ENCODE results near the gene MPRIP. TPM values are rescaled to one million over a fixed set of nuclear protein-coding genes. Genes with fewer than 3 reads are reported as not detected.
"Not testable (repeated sequence)": the region's sequence is repeated elsewhere in the genome, so short reads cannot be mapped to it uniquely, and the experiment has no call there.

The MPRIP gene
- total RNA-seq, 2 donors from 2014 or later = 147 to 269 TPM

DNA sequence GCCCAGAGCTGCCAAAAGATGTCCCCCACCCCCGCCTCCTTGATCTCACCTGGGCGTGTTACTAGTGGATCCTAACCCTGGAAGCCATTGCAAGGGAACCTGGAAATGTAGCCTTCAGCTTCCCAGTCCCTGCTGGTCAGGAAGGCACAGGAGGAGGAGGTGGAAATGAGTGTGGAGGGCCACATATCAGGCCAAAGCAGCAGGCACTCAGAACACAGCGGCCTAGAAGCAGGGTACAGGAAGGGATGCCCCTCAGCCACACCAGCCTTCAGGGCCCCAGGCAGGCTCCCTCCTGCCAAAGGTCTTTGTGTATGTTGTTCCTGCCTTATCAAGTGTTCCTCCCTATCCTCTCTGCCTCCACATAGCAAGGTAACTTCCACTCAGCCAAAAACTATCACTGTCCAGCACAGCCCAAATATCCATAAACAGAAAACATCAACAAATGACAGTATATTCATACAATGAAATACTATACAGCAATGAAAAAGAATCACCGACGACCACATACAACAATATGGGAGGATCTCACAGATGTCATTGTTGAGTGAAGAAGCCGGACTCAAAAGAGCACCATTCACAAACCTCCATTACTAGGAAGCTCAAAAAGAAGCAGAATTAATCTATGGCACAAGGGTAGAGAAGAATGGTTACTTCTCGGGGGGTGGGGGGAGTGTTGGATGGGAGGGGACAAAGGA is 42.2 kb upstream of the MPRIP start:
- ATAC-seq (no peak), DNase-seq (no peak)
- intact Hi-C loops (cut with DNase I) = loop anchor here (5.0 to 10.0 kb wide), 3 partner anchors 115 to 312 kb away; partner anchors contain the start of gene PLD6
- WGBS, 2 donors = 65 to 73% methylated on average over 4 to 7 of the region's 7 CpGs
- Histone ChIP-seq H3K4me3 (no peak overlapping the region), H3K27ac (no peak overlapping the region), H3K36me3 (replicated peaks in 1 of 2; ENCODE audit: insufficient read depth in 1 of 2, low read depth in 2 of 2) (no peaks in the 10 kb centered on the region), H3K9me3 (no peaks in the 10 kb centered on the region), H3K4me1 (peaks cover 11% of the 10 kb centered on the region), H3K27me3 (no peaks in the 10 kb centered on the region)
- no peak for TF ChIP-seq POLR2A (IDR thresholded peaks at IDR 0.05)
- TF ChIP-seq, protein P1, sequence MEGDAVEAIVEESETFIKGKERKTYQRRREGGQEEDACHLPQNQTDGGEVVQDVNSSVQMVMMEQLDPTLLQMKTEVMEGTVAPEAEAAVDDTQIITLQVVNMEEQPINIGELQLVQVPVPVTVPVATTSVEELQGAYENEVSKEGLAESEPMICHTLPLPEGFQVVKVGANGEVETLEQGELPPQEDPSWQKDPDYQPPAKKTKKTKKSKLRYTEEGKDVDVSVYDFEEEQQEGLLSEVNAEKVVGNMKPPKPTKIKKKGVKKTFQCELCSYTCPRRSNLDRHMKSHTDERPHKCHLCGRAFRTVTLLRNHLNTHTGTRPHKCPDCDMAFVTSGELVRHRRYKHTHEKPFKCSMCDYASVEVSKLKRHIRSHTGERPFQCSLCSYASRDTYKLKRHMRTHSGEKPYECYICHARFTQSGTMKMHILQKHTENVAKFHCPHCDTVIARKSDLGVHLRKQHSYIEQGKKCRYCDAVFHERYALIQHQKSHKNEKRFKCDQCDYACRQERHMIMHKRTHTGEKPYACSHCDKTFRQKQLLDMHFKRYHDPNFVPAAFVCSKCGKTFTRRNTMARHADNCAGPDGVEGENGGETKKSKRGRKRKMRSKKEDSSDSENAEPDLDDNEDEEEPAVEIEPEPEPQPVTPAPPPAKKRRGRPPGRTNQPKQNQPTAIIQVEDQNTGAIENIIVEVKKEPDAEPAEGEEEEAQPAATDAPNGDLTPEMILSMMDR (IDR thresholded peaks at IDR 0.05) = no peak

DNA sequence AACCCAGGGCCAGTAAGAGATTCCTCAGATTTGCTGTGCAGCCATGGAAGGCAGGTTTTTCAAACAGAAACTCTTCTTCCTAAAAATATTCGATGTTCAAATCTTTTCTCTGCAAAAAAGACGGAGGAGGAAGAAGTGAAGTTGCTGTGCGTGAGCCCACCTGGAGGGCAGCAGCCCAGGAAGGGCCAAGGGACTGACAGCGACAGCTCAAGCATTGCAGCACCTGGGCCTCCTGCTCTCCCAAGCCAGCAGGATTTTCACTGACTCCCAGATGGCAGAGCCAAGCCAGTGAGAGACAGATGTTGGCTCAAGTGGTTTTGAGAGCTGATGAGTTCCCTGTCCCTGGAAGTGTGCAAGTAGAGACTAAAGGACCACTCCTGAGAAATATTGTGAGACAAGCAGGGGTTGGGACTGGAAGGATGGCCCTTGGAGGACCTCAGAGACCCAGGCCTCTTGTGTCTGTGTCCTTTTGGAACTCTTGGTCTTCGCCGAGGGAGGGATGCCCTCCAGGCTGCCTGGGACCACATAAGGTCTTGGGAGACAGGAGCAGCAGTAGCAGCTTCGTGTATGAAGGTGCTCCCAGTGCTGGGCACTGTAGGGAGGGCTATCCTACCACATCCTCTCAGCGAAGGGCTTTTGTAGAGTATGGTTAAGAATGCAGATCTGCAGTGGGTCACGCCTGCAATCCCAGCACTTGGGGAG is 41.0 kb upstream of the MPRIP start:
- intact Hi-C loops (cut with DNase I) = loop anchor here (5.0 to 10.0 kb wide), 3 partner anchors 114 to 311 kb away; partner anchors contain the start of gene PLD6
- no peak for ATAC-seq
- 66 to 69% methylated on average over 7 to 9 of the region's 9 CpGs for WGBS, 2 donors
- TF ChIP-seq, protein P1 (IDR thresholded peaks at IDR 0.05) = no peak
- TF ChIP-seq POLR2A (IDR thresholded peaks at IDR 0.05) = no peak
- no peak overlapping the region for H3K27ac ChIP-seq
- H3K36me3 ChIP-seq (replicated peaks in 1 of 2; ENCODE audit: insufficient read depth in 1 of 2, low read depth in 2 of 2) = no peaks in the 10 kb centered on the region
- H3K27me3 ChIP-seq = no peaks in the 10 kb centered on the region
- peaks cover 11% of the 10 kb centered on the region for H3K4me1 ChIP-seq
- no peak overlapping the region for H3K4me3 ChIP-seq
- no peaks in the 10 kb centered on the region for H3K9me3 ChIP-seq
- DNase-seq = no peak

DNA sequence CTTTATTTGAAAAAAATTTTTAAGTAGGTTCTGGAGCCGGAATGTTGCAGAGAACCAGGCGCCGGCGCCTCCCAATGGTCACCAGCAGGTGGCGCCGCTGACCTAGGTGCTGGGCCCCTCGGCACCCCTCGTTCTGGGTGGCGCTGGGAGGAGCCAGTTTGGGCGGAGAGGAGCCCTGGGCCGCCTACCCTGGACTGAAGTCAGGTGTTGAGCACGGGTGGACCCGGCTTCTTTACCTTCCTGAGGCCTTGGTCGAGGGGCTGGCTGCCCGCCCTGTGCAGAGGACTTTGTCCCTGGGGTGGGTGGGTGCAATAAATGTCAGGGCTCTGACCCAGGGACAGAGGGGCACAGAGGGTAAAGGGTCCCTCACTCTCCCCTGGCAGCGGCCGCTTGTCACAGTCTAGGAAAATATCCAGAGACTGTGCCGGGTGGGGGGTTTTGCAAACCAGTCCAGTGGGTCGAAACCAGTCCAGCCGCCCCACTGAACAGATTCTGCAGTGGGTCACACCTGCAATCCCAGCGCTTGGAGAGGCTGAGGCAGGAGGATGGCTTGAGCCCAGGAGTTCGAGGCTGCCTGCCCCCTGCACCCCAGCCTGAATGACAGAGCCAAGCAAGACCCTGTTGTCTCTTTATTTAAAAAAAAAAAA is 40.3 kb upstream of the MPRIP start:
- intact Hi-C loops (cut with DNase I) = loop anchor here (5.0 to 10.0 kb wide), 3 partner anchors 113 to 310 kb away; partner anchors contain the start of gene PLD6
- H3K36me3 ChIP-seq (replicated peaks in 1 of 2; ENCODE audit: insufficient read depth in 1 of 2, low read depth in 2 of 2) = no peaks in the 10 kb centered on the region
- H3K9me3 ChIP-seq = no peaks in the 10 kb centered on the region
- ATAC-seq = peak; percentile 91
- no peak overlapping the region for H3K27ac ChIP-seq
- H3K4me1 ChIP-seq = peaks cover 11% of the 10 kb centered on the region
- H3K4me3 ChIP-seq = no peak overlapping the region
- DNase-seq = peak; percentile 84 to 91 (median 86)
- no peak for TF ChIP-seq POLR2A (IDR thresholded peaks at IDR 0.05)
- TF ChIP-seq, protein P1 (IDR thresholded peaks at IDR 0.05) = peak; percentile 91 to 99 (median 96)
- H3K27me3 ChIP-seq = no peaks in the 10 kb centered on the region
- 0 to 22% methylated on average over 12 to 22 of the region's 22 CpGs for WGBS, 2 donors

DNA sequence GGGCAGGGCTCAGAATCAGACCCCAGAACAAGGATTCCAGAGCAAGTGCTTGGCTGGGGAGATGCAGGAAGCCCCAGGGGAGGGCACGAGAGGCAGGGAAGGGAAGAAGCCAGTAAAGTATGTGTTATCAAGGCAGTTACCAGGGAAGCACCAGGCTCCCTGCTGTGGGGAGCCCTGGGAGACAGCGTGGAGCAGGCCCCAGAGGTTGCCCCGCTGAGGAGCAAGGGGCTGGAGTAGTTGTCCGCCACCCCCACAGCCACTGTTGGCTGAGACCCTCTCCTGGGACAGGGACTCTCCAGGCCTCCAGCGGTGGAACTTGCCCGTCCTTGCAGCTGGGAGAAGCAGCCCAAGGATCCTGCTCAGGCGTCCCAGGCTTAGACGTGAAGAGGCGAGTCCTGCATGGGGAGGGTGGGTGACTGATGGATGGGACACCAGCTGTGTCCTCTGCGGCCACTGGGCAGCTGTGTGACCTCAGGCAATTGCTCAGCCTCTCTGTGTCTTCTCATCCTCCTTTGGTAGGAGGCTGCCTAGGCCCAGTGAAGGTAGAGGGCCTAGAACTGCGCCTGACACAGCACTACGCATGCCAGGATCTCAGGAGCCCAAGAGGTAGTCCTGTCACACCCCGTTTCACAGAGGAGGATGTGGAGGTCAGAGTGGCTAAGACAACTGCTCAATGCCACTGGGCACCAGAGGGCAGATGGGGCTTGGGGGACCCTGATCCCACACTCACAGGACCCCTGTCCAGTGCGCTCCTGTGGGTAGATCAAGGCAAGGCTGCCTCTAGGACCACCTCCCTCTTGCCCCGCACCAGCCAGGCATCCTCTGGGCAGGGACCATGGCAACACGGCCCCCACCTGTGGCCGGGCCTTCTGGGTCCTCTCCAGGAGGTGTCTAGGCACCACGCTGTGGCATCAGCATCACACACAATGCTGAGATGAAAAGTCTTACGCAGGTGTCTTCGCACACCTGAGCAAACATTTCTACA is 39.2 kb upstream of the MPRIP start:
- H3K27me3 ChIP-seq; H3K36me3 ChIP-seq (replicated peaks in 1 of 2; ENCODE audit: insufficient read depth in 1 of 2, low read depth in 2 of 2); H3K4me3 ChIP-seq; ATAC-seq; DNase-seq; H3K9me3 ChIP-seq; H3K27ac ChIP-seq: not testable (repeated sequence)
- WGBS, 2 donors = 83 to 86% methylated on average over 8 to 20 of the region's 20 CpGs
- peaks cover 11% of the 10 kb centered on the region for H3K4me1 ChIP-seq
- intact Hi-C loops (cut with DNase I) = loop anchor here (5.0 to 10.0 kb wide), 3 partner anchors 112 to 309 kb away; partner anchors contain the start of gene PLD6

Measured in body of pancreas (tissue), 4 donors.